GM23338 (cell line): ENCODE measurements around the gene EPAS1. TPM values are rescaled to one million over a fixed set of nuclear protein-coding genes. Genes with fewer than 3 reads are reported as not detected.

Source experiments
- CREB1 ChIP-seq: fragments of 250-450 bp; sonication (Bioruptor Pico); IDR thresholded peaks from 2 replicates; pipeline ENCODE4 v1.5.0; 2020; ENCODE audit warnings: low read depth, mild to moderate bottlenecking, moderate library complexity
- ETS1 ChIP-seq: IDR thresholded peaks from 2 replicates; pipeline ENCODE4 v1.6.1; 2016; ENCODE audit warnings: antibody characterized with exemption
- POLR2AphosphoS5 ChIP-seq: IDR thresholded peaks from 2 replicates; pipeline ENCODE4 v1.6.1; 2016; ENCODE audit warnings: antibody characterized with exemption, low read depth
- ZNF462 ChIP-seq: fragments of 250-450 bp; sonication (Bioruptor Pico); IDR thresholded peaks from 2 replicates; pipeline ENCODE4 v1.5.0; 2020; ENCODE audit warnings: mild to moderate bottlenecking, moderate library complexity
- polyA plus RNA-seq: library from polyadenylated mRNA; unstranded; fragments of >200 nt; fragmentation: Nextera tagmentation; extraction: Ambion mirVana; gene quantifications from 2 replicates; pipeline ENCODE4 v1.2.1, GENCODE V29; 2016
- small RNA-seq: library from RNA; depleted of rRNA; stranded (forward); fragments of <200 nt; gene quantifications from one replicate; pipeline ENCODE3, GENCODE V24; 2014; ENCODE audit warnings: low replicate concordance
- total RNA-seq: library from RNA; depleted of rRNA; stranded (reverse); fragments of >200 nt; shearing (Covaris generic); gene quantifications from 2 replicates; pipeline ENCODE4 v1.2.3, GENCODE V29; 2014; rRNA removed

The EPAS1 gene
- total and polyA plus RNA-seq, 2 experiments from 2014 or later, result 0.68 to 5.4 TPM

- TF ChIP-seq ZNF462 (no peak), ETS1 (no peak), CREB1 (CRISPR knock-in tag) (no peak), POLR2AphosphoS5 (no peak)
These were observed 138.7 kb downstream of the EPAS1 start (continued) for GRCh38 chr2:46435796-46436360.

Small RNA genes lying within 50 kb of the gene (small RNA-seq; reads per million reads assigned to genes)
- not detected for gene RF00017

Other genes starting within 250 kb of the EPAS1 start
- not detected in 2 replicates for gene TMEM247, start 182.2 kb downstream of the EPAS1 start, total RNA-seq
- gene TMEM247, start 182.2 kb downstream of the EPAS1 start, polyA plus RNA-seq, result not detected in 2 replicates
- 42.6 and 42.9 TPM in 2 replicates for gene RHOQ, start 245.1 kb downstream of the EPAS1 start, total RNA-seq
- 26.8 and 27.8 TPM in 2 replicates for gene RHOQ, start 245.1 kb downstream of the EPAS1 start, polyA plus RNA-seq
- gene ATP6V1E2, start 245.2 kb downstream of the EPAS1 start, total RNA-seq, result 5.9 and 15.0 TPM in 2 replicates
- 6.8 and 7.0 TPM in 2 replicates for gene ATP6V1E2, start 245.2 kb downstream of the EPAS1 start, polyA plus RNA-seq